Activated gamma-delta T cell treated with Interleukin-2 at 50 U/mL for 16 hours (primary cell): Measurements from ENCODE around the gene OR4E1.
"Not testable (repeated sequence)": the region's sequence is repeated elsewhere in the genome, so short reads cannot be mapped to it uniquely, and the experiment has no call there.

Source experiments
- DNase-seq: peaks from one replicate; pipeline ENCODE4 v3.0.0-alpha.2; 2020

OR4E1 gene

GRCh38 chr14:21652209-21652808 is 21.3 kb downstream of the OR4E1 start:
- DNase-seq, result no peak

- DNase-seq, result no peak
These were observed 26.2 kb downstream of the OR4E1 start for GRCh38 chr14:21647380-21647779.

- DNase-seq, result no peak
These were observed 30.2 kb downstream of the OR4E1 start for GRCh38 chr14:21643407-21643806.

DNA sequence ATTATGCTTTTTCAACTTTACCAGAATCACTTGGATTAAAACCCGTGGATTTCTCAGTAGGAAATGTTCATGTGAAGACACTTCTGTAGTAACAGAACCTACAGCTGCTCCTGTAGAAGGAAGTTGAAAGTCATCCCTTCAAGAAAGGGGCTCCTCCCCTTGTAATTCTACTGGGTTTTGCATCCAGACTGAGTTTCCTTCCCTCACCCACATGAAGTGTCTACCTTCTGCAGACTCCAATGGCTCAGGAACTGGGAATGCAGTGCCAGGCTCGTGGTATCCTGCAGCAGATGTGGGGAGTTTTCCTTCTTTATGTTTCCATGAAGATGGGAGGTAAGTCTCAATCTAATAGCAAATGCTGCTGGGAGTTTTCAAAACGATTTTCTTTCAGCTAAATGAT is 30.9 kb downstream of the OR4E1 start:
- no peak for DNase-seq

DNA sequence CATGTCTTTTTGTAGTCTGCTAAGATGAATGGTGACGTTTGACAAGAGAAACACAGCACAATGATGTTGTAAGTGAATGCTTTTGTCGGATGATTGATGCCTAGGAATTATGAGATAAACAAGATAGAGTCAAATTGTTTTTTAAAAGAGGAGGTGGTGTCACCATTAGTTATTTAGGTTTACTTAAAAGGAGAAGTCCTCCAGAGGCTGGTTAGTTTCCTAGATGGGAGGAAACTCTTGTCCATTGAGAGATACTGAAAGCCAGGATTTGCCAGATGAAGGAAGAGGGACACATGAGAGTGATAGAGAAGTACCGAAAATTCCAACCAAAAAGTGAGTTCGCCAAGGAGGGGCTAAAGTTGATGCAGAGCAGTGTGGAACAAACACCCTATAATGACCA is 38.8 kb downstream of the OR4E1 start, which contains the start of gene OR10G2:
Gene OR10G2, minus strand, starts transcription at position 101 of the 400 bp plus-strand sequence. Its CDS starts 98 bp downstream, at position 3.
- DNase-seq, result no peak

GRCh38 chr14:21631084-21631483 is 42.5 kb downstream of the OR4E1 start:
- no peak for DNase-seq

GRCh38 chr14:21630503-21630902 is 43.1 kb downstream of the OR4E1 start:
- not testable (repeated sequence) for DNase-seq

GRCh38 chr14:21626491-21627230 is 47.0 kb downstream of the OR4E1 start:
- DNase-seq, result no peak
